IMR-90 (cell line): ENCODE results near the gene C22orf42. TPM values are rescaled to one million over a fixed set of nuclear protein-coding genes. Genes with fewer than 3 reads are reported as not detected.

Experiments
- ATAC-seq: fragments of 200-7000 bp; cut with Tn5 transposase; 2 replicates; pipeline ENCODE4 v1.9.1; 2020; ENCODE audit warnings: low read depth, mild to moderate bottlenecking, moderate library complexity
- BruUV-seq: library from RNA; stranded (reverse); fragments of 400-500 nt; replicated peaks from 2 replicates; lab custom pipeline; 2021; lab: Mats Ljungman, UMichigan
- CTCF ChIA-PET: fragments of 300-600 bp; formaldehyde crosslinking; extraction: SDS; loops from one replicate; lab custom pipeline; 2021; ENCODE audit warnings: antibody characterized with exemption; lab: Yijun Ruan, JAX
- POLR2A ChIA-PET: fragments of 300-600 bp; sonication (Branson Sonifier 250); formaldehyde crosslinking; loops from one replicate; lab custom pipeline; 2022; ENCODE audit warnings: antibody characterized with exemption; ENCODE audit not compliant: unreplicated experiment; lab: Charles Lee
- DNase-seq: peaks from one replicate; pipeline ENCODE4 v3.0.0; 2013
- H2AFZ ChIP-seq: replicated peaks from 2 replicates; pipeline ENCODE3; 2013; ENCODE audit warnings: low read length, mild to moderate bottlenecking; ENCODE audit not compliant: poor library complexity
- H2AK5ac ChIP-seq: 2 replicates; pipeline ENCODE4 v1.6.1; 2013; ENCODE audit warnings: low read depth, low read length, inconsistent platforms
- H2AK9ac ChIP-seq: replicated peaks from 2 replicates; pipeline ENCODE3; 2013; ENCODE audit warnings: mild to moderate bottlenecking, low read depth, low read length, moderate library complexity; ENCODE audit not compliant: poor library complexity
- H2BK120ac ChIP-seq: 2 replicates; pipeline ENCODE4 v1.6.1; 2013; ENCODE audit warnings: low read depth, low read length, inconsistent platforms
- H2BK15ac ChIP-seq: 3 replicates; pipeline ENCODE4 v1.6.1; 2013; ENCODE audit warnings: low read depth, low read length, inconsistent platforms
- H2BK20ac ChIP-seq: 2 replicates; pipeline ENCODE4 v1.6.1; 2013; ENCODE audit warnings: low read depth, mild to moderate bottlenecking, inconsistent platforms, low read length, moderate library complexity
- H2BK5ac ChIP-seq: 2 replicates; pipeline ENCODE4 v1.6.1; 2013; ENCODE audit warnings: mild to moderate bottlenecking, low read depth, low read length, inconsistent platforms; ENCODE audit not compliant: poor library complexity, severe bottlenecking
- H3K14ac ChIP-seq: replicated peaks from 2 replicates; pipeline ENCODE4 v1.6.1; 2013; ENCODE audit warnings: low read depth, low read length, inconsistent platforms
- H3K18ac ChIP-seq: 2 replicates; pipeline ENCODE4 v1.6.1; 2013; ENCODE audit warnings: low read depth, low read length, control low read depth
- H3K23ac ChIP-seq: 2 replicates; pipeline ENCODE4 v1.6.1; 2013; ENCODE audit warnings: low read depth, low read length, inconsistent platforms
- H3K27ac ChIP-seq: 2 replicates; pipeline ENCODE4 v1.5.1; 2013; ENCODE audit warnings: mild to moderate bottlenecking, control low read depth, low read length; ENCODE audit not compliant: insufficient read depth
- H3K27me3 ChIP-seq: 2 replicates; pipeline ENCODE4 v1.6.1; 2013; ENCODE audit warnings: low read length; ENCODE audit not compliant: control insufficient read depth, insufficient read depth
- H3K36me3 ChIP-seq: 2 replicates; pipeline ENCODE4 v1.6.1; 2013; ENCODE audit warnings: low read length, mixed read lengths; ENCODE audit not compliant: control insufficient read depth, insufficient read depth
- H3K4ac ChIP-seq: 2 replicates; pipeline ENCODE4 v1.6.1; 2013; ENCODE audit warnings: low read depth, low read length, inconsistent platforms
- H3K4me1 ChIP-seq: 2 replicates; pipeline ENCODE4 v1.6.1; 2013; ENCODE audit warnings: low read length, mixed read lengths; ENCODE audit not compliant: control insufficient read depth, insufficient read depth
- H3K4me2 ChIP-seq: 2 replicates; pipeline ENCODE4 v1.6.1; 2013; ENCODE audit warnings: low read depth, mild to moderate bottlenecking, control low read depth, low read length, moderate library complexity
- H3K4me3 ChIP-seq: 2 replicates; pipeline ENCODE4 v1.5.1; 2013; ENCODE audit warnings: low read depth, mild to moderate bottlenecking, control low read depth, low read length, moderate library complexity; ENCODE audit not compliant: insufficient read depth
- H3K56ac ChIP-seq: 2 replicates; pipeline ENCODE4 v1.6.1; 2013; ENCODE audit warnings: low read length, inconsistent platforms; ENCODE audit not compliant: insufficient read depth; ENCODE audit errors: extremely low read depth
- H3K79me1 ChIP-seq, 2 experiments: 2 replicates each; pipeline ENCODE4 v1.6.1; 2013; ENCODE audit warnings: low read length in 2 of 2, inconsistent platforms in 1 of 2, low read depth in 1 of 2
- H3K9ac ChIP-seq: 2 replicates; pipeline ENCODE4 v1.6.1; 2013; ENCODE audit warnings: low read depth, low read length, control low read depth
- H3K9me1 ChIP-seq: 2 replicates; pipeline ENCODE4 v1.6.1; 2013; ENCODE audit warnings: low read length, inconsistent platforms; ENCODE audit not compliant: insufficient read depth
- H3K9me3 ChIP-seq: 2 replicates; pipeline ENCODE4 v1.6.1; 2013; ENCODE audit warnings: low read length; ENCODE audit not compliant: control insufficient read depth, insufficient read depth
- H4K20me1 ChIP-seq: 2 replicates; pipeline ENCODE4 v1.6.1; 2013; ENCODE audit warnings: low read length, inconsistent platforms; ENCODE audit not compliant: insufficient read depth
- H4K5ac ChIP-seq: 2 replicates; pipeline ENCODE4 v1.6.1; 2013; ENCODE audit warnings: mild to moderate bottlenecking, low read depth, low read length, control low read depth
- H4K8ac ChIP-seq, 2 experiments: 2 replicates each; pipeline ENCODE4 v1.6.1; 2013; ENCODE audit warnings: low read depth in 2 of 2, low read length in 2 of 2, control low read depth in 1 of 2, inconsistent platforms in 1 of 2
- H4K91ac ChIP-seq: 2 replicates; pipeline ENCODE4 v1.6.1; 2013; ENCODE audit warnings: low read depth, low read length, inconsistent platforms; ENCODE audit not compliant: insufficient read depth
- BHLHE40 ChIP-seq: fragments of 150-350 bp; IDR thresholded peaks from 2 replicates; pipeline ENCODE4 v1.6.1; 2016; ENCODE audit warnings: mild to moderate bottlenecking, low read depth, low read length
- CEBPB ChIP-seq: IDR thresholded peaks from 2 replicates; pipeline ENCODE4 v1.6.1; 2012; ENCODE audit warnings: low read depth, low read length, improper control_type of control experiment
- POLR2A ChIP-seq: IDR thresholded peaks from 2 replicates; pipeline ENCODE4 v1.6.1; 2012; ENCODE audit warnings: mild to moderate bottlenecking, low read depth, low read length
- RAD21 ChIP-seq: IDR thresholded peaks from 2 replicates; pipeline ENCODE4 v1.6.1; 2012; ENCODE audit warnings: low read length, improper control_type of control experiment
- WGBS, 2 experiments: methylation state at CpG; one replicate each; pipeline versions ENCODE4 v1.1.5 to v1.1.7; 2013; ENCODE audit warnings: missing lambda C conversion rate in 2 of 2; ENCODE audit not compliant: insufficient read length in 1 of 2; ENCODE audit errors: extremely low coverage in 2 of 2; 5-methylcytosine and 5-hydroxymethylcytosine counted together
- dilution Hi-C: fragments of 300-500 bp; cut with HindIII; formaldehyde crosslinking; loops from one replicate; pipeline ENCODE4 v1.14.3; 2018; ENCODE audit warnings: low sequenced_read_pairs; ENCODE audit not compliant: unreplicated experiment
- in situ Hi-C: fragments of 300-500 bp; cut with MboI; formaldehyde crosslinking; loops from 3 replicates; pipeline ENCODE4 v1.14.3; 2019; ENCODE audit warnings: low sequenced_read_pairs, inconsistent platforms, mixed read lengths
- intact Hi-C: fragments of 100-400 bp; cut with micrococcal nuclease; formaldehyde crosslinking; loops from 2 replicates; pipeline ENCODE4 v1.10.0; 2022
- polyA plus RNA-seq, 3 experiments: library from polyadenylated mRNA; depleted of rRNA; stranded (reverse); fragments of >200 nt; gene quantifications; 2 replicates each; pipeline ENCODE4 v1.2.3, GENCODE V29; 2012; ENCODE audit warnings: low replicate concordance in 1 of 3
- total RNA-seq: library from RNA; depleted of rRNA; stranded (reverse); fragments of >200 nt; gene quantifications from 2 replicates; pipeline ENCODE4 v1.2.3, GENCODE V29; 2012
- TF ChIP-seq, protein P1 (sequence below): conservative IDR thresholded peaks from 2 replicates; pipeline ENCODE4 v1.5.1; 2012; ENCODE audit warnings: mild to moderate bottlenecking, low read depth, low read length, improper control_type of control experiment

C22orf42 gene
- total and polyA plus RNA-seq, 2 of the 4 experiments (the other 2 are of a cell fraction): not detected

DNA sequence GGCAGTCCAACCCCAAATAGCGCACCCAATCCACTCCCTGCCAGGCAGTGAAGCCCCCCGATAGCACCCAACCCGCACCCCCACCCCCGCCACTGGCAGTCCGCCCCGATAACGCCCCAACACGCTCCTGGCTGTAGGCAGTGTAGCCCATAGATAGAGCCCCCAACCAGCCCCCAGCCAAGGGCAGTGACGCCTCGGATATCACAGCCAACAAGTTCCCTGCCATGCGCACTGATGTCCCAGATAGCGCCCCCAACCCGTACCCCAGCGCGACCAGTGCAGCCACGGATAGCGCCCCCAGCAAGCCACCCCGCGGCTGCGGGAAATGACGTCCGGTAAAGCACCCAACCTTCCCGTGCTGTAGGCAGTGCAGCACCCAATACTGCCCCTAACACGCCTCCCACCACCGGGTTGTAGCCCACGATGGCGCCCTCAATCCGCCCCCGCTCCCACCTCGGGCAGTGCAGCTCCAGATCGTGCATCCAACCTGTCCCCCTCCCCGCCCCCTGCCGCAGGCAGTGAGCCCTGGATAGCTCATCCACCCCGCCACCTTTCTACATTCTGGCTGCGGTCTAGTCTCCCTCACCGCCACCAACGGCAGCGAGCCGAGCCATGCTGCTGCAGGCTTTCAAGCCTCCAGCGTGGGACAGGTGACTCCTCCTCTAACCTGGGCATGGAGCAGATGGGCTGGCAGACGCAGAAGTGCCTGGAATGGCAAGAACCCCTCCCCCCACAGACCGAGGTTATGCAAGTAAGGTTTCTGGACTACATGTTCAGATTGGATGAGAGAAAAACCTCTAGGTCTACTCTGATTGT lies 45.1 kb upstream of the C22orf42 start:
- Histone ChIP-seq H4K91ac (no peak overlapping the region), H2BK15ac (no peak overlapping the region), H2AFZ (no peak overlapping the region), H3K27ac (no peak overlapping the region), H3K9ac (no peak overlapping the region), H4K8ac (no peak overlapping the region), H4K20me1 (no peaks in the 10 kb centered on the region), H2AK9ac (no peak overlapping the region), H2AK5ac (no peak overlapping the region), H3K9me3 (no peaks in the 10 kb centered on the region), H3K18ac (no peak overlapping the region), H3K56ac (no peak overlapping the region), H3K4me2 (no peak overlapping the region), H4K5ac (no peak overlapping the region), H2BK5ac (no peak overlapping the region), H3K4me1 (no peaks in the 10 kb centered on the region), H3K14ac (no peak overlapping the region), H3K36me3 (no peaks in the 10 kb centered on the region), H2BK120ac (no peak overlapping the region), H3K9me1 (no peaks in the 10 kb centered on the region), H3K79me1 (no peaks in the 10 kb centered on the region), H3K4ac (no peak overlapping the region), H2BK20ac (no peak overlapping the region), H3K23ac (no peak overlapping the region), H3K4me3 (no peak overlapping the region), H3K27me3 (peaks cover 18% of the 10 kb centered on the region; the same call in 1 of the 2 replicates)
- DNase-seq (no peak), ATAC-seq (no peak)
- ChIA-PET CTCF (no interaction called here), POLR2A (no interaction called here)
- BruUV-seq: no TSS peak
- in situ Hi-C loops: no loop called here
- 40% methylated on average over 12 of the region's 42 CpGs; no CpG with 5 or more reads in 1 of the 2 experiments for WGBS, 2 experiments
- TF ChIP-seq POLR2A: no peak
- no peak for TF ChIP-seq CEBPB
- TF ChIP-seq BHLHE40: no peak
- TF ChIP-seq, protein P1, sequence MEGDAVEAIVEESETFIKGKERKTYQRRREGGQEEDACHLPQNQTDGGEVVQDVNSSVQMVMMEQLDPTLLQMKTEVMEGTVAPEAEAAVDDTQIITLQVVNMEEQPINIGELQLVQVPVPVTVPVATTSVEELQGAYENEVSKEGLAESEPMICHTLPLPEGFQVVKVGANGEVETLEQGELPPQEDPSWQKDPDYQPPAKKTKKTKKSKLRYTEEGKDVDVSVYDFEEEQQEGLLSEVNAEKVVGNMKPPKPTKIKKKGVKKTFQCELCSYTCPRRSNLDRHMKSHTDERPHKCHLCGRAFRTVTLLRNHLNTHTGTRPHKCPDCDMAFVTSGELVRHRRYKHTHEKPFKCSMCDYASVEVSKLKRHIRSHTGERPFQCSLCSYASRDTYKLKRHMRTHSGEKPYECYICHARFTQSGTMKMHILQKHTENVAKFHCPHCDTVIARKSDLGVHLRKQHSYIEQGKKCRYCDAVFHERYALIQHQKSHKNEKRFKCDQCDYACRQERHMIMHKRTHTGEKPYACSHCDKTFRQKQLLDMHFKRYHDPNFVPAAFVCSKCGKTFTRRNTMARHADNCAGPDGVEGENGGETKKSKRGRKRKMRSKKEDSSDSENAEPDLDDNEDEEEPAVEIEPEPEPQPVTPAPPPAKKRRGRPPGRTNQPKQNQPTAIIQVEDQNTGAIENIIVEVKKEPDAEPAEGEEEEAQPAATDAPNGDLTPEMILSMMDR: no peak
- TF ChIP-seq RAD21: no peak
- dilution Hi-C loops: no loop called here
- intact Hi-C loops: no loop called here
